Activated naive CD8-positive, alpha-beta T cell (primary cell): Measurements from ENCODE around the gene AGPAT3.
A peak's percentile ranks its signal among the peaks of the same experiment; 100 is the strongest.

Source experiments
- H3K27ac Mint-ChIP-seq: one replicate; pipeline ENCODE4 v1.8.0; 2021; ENCODE audit warnings: mixed read lengths
- H3K27me3 Mint-ChIP-seq: one replicate; pipeline ENCODE4 v1.8.0; 2021; ENCODE audit warnings: mixed read lengths
- H3K36me3 Mint-ChIP-seq: one replicate; pipeline ENCODE4 v1.8.0; 2021; ENCODE audit warnings: mixed read lengths
- H3K4me1 Mint-ChIP-seq: one replicate; pipeline ENCODE4 v1.8.0; 2021; ENCODE audit warnings: low read depth, mixed read lengths
- H3K4me3 Mint-ChIP-seq: one replicate; pipeline ENCODE4 v1.8.0; 2021; ENCODE audit warnings: mild to moderate bottlenecking, mixed read lengths
- H3K9me3 Mint-ChIP-seq: one replicate; pipeline ENCODE4 v1.8.0; 2021; ENCODE audit warnings: low read depth, mixed read lengths

The AGPAT3 gene

DNA sequence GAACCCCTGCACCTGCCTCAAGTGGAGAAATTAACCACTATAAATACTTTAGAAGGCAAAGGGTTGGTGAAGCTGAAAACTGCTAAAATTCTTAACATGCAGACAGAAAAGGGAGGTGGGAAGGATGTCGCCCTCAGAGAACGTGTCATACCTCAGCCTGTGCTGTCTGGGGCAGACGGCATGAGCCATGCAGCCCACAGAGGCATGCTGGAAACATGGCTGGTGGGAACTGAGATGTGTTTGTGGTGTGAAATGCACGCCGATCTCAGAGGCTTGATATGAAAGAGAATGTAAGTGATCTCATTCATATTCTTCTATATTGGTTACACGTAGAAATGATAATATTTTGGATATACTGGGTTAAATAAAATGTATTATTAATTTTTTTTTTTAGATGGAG lies 16.3 kb downstream of the AGPAT3 start:
- Mint-ChIP-seq H3K36me3 (peaks cover 5% of the 10 kb centered on the region), H3K27me3 (no peaks in the 10 kb centered on the region), H3K9me3 (no peaks in the 10 kb centered on the region), H3K4me1 (peaks cover 55% of the 10 kb centered on the region), H3K27ac (peak overlapping the region; percentile 65), H3K4me3 (no peak overlapping the region)

DNA sequence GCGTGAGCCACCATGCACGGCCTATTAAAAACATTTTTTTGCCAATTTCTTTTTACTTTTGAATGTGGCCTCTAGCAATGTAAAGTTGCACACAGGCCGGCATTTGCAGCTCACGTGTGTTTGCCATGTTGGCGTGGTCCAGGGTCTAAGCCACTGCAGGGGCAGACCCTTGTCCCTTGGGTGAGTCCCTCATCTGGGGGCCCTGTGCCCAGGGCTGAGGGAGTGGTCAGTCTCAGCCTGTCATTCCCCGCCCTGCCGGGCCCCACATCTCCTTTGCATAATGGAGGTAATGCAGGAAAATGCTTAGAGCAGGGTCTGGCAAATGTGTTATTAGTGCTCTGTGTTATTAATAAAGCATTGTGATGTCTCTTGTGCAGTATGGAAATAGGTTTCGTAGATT lies 16.9 kb downstream of the AGPAT3 start:
- H3K36me3 Mint-ChIP-seq = peaks cover 7% of the 10 kb centered on the region
- no peak overlapping the region for H3K27ac Mint-ChIP-seq
- no peaks in the 10 kb centered on the region for H3K27me3 Mint-ChIP-seq
- no peak overlapping the region for H3K4me3 Mint-ChIP-seq
- peaks cover 55% of the 10 kb centered on the region for H3K4me1 Mint-ChIP-seq
- no peaks in the 10 kb centered on the region for H3K9me3 Mint-ChIP-seq

DNA sequence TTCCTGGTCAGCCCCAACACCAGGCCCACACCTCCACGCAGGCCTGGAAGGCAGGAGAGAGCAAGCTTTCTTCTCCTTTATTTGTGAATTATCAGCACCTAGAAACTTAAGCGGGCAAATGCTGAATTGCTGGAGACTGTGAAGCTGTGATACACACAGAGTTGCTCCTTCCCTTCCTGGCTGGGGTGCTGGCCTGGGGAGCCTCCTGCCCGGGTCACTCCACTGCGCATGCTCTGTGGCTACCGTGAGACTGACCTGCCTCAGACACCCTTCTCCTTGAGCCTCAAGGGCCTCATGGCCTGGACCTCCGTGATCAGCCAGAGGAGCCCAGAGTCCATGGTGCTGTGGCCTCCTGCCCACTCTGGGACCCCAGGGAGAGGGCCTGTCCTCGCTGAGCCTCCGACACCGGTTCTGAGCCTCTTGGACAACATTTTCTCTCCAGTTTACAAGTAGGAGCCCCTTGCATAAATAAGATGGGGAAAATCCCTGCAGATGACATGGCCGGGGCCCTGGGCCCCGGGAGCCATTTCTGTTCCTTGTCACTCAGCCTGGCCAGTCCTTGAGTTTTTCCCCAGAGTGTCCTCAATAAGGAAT lies 18.0 kb downstream of the AGPAT3 start:
- no peaks in the 10 kb centered on the region for H3K9me3 Mint-ChIP-seq
- no peak overlapping the region for H3K27ac Mint-ChIP-seq
- peaks cover 6% of the 10 kb centered on the region for H3K36me3 Mint-ChIP-seq
- H3K27me3 Mint-ChIP-seq = no peaks in the 10 kb centered on the region
- H3K4me1 Mint-ChIP-seq = peaks cover 53% of the 10 kb centered on the region
- H3K4me3 Mint-ChIP-seq = no peak overlapping the region

DNA sequence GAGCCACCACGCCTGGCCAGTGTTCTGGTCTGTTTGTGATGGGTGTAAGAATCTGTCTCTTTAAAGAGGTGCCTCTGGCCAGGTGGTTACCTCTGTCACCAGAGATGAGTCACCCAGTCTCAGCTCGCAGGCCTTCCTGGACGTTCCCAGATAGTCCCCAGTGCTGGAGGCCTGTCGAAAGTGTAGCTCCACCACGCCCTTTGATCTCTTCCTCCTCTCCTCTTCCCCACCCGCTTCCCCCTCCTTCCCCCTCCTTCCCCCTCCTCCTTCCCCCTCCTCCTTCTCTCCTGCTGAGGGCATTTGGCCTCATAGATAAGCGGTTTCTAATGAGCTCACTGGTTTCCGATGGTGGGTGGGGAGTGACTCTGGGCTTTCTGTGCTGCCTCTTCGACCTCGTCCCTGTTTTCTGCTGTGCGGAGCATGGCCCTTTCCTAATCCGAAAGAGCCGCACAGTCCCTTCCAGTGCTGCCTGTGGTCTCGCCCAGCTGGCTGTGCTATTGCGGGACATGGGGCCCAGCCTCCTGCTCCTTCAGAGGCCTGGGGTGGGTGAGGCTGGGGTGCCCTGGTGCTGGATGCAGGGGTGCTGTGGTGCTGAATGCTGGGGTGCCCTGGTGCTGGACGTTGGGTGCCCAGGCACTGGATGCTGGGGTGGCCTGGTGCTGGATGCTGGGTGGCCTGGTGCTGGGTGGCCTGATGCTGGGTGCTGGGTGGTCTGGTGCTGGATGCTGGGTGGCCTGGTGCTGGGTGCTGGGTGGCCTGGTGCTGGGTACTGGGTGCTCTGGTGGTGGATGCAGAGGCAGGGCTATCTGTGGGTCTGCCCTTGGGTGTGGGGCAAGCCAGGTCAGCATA lies 19.2 kb downstream of the AGPAT3 start:
- no peaks in the 10 kb centered on the region for H3K27me3 Mint-ChIP-seq
- H3K9me3 Mint-ChIP-seq = no peaks in the 10 kb centered on the region
- peaks cover 2% of the 10 kb centered on the region for H3K36me3 Mint-ChIP-seq
- peak overlapping the region; percentile 61 for H3K27ac Mint-ChIP-seq
- H3K4me3 Mint-ChIP-seq = no peak overlapping the region
- H3K4me1 Mint-ChIP-seq = peaks cover 55% of the 10 kb centered on the region

DNA sequence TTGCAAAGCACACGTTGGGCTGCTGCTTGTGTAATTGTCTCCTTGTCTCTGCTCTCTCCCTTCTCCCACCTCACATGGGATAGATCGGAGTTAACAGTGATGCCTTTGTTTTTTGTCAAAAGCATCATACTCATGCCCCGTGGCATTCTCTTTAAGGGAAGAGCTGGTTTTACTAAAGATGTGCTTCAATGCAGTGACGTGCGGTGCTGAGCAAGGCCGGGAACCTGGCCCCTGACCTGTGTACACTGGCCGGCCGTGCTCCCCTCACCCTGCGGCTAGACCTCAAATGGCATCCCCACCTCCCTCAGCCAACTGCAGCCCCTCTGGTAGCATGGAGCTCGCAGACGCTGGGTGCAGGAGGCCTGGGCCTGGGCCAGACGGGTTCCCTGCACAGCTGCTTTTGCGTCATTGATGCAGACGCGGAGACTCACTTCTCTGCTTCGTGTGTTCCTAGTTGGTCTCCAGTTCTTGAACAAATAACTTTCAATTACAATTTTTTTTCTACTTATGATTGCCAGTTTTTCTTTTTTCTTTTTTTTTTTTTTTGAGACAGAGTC lies 19.9 kb downstream of the AGPAT3 start:
- peak overlapping the region; percentile 61 for H3K27ac Mint-ChIP-seq
- H3K4me1 Mint-ChIP-seq = peaks cover 57% of the 10 kb centered on the region
- peaks cover 4% of the 10 kb centered on the region for H3K36me3 Mint-ChIP-seq
- H3K4me3 Mint-ChIP-seq = no peak overlapping the region
- H3K9me3 Mint-ChIP-seq = no peaks in the 10 kb centered on the region
- no peaks in the 10 kb centered on the region for H3K27me3 Mint-ChIP-seq

DNA sequence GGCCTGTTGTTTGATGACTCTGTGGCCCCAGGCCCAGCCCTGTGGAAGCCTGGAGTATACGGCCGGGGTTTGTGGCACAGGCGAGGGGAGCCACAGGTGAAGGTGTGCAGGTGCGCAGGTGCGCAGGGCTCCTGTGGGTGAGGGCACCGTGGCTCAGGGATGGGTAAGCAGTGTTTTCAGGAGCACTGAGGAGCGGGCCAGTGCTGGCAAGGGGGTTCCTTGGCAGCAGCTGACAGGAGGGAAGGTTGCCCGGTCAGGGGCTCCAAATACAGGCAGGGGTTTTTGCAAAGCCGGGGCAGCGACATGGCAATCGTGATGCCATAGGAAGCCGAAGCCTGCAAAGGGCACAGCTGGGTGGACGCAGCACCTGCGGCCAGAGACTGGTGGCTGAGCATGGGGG lies 20.7 kb downstream of the AGPAT3 start:
- Mint-ChIP-seq H3K27me3 (no peaks in the 10 kb centered on the region), H3K36me3 (peaks cover 5% of the 10 kb centered on the region), H3K9me3 (no peaks in the 10 kb centered on the region), H3K4me3 (no peak overlapping the region), H3K27ac (no peak overlapping the region), H3K4me1 (peaks cover 53% of the 10 kb centered on the region)

DNA sequence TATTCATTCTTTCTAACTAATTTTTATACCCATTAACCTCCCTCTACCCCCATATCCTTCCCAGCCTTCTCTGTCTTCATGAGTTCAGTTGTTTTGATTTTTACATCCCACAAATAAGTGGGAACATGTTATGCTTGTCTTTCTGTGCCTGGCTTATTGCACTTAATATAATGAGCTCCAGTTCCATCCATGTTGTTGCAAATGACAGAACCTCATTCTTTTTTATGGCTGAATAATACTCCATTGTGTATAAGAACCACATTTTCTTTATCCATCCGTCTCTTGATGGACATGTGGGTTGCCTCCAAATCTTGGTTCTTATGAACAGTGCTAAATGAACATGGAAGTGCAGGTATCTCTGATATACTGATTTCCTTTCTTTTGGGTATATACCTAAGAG lies 21.5 kb downstream of the AGPAT3 start:
- Mint-ChIP-seq H3K27ac (no peak overlapping the region), H3K4me1 (peaks cover 46% of the 10 kb centered on the region), H3K4me3 (no peak overlapping the region), H3K27me3 (no peaks in the 10 kb centered on the region), H3K9me3 (no peaks in the 10 kb centered on the region), H3K36me3 (peaks cover 5% of the 10 kb centered on the region)

DNA sequence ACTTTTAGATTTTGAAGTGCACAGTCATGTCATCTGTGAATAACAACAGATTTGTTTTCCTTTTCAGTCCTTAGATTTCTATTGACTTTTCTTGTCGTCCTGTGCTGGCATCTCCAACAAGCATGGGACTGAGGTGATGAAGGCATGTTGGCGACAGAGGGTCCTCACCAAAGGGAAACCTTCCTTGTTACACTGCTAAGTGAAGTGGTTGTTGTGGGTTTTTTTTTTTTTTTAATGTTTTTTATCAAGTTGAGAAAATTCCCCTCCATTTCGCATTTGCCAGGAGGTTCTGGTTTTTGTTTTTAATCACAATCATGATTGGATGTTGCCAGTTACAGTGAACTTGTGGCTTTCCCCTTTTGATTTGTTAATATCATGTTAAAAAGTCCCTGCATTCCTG lies 24.0 kb downstream of the AGPAT3 start:
- Mint-ChIP-seq H3K27ac (no peak overlapping the region), H3K9me3 (no peaks in the 10 kb centered on the region), H3K27me3 (no peaks in the 10 kb centered on the region), H3K4me1 (peaks cover 50% of the 10 kb centered on the region), H3K36me3 (peaks cover 11% of the 10 kb centered on the region), H3K4me3 (no peak overlapping the region)

DNA sequence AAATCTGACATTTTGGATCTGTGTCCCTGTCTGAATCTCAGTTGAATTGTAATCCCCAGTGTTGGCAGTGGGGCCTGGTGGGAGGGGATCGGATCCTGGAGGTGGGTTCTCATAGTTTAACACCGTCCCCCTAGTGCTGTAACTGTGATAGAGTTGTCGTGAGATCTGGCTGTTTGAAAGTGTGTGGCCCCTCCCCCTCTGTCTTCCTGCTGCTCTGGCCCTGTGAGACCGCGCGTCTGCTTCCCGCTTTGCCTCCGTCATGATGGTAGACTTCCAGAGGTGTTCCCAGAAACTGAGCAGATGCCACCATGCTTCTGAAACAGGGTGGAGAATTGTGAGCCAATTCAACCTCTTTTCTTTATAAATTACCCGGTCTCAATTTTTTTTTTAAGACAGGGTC lies 25.0 kb downstream of the AGPAT3 start:
- Mint-ChIP-seq H3K4me3 (peak overlapping the region; percentile 7), H3K27me3 (no peaks in the 10 kb centered on the region), H3K27ac (peak overlapping the region; percentile 54), H3K9me3 (no peaks in the 10 kb centered on the region), H3K4me1 (peaks cover 50% of the 10 kb centered on the region), H3K36me3 (peaks cover 11% of the 10 kb centered on the region)

DNA sequence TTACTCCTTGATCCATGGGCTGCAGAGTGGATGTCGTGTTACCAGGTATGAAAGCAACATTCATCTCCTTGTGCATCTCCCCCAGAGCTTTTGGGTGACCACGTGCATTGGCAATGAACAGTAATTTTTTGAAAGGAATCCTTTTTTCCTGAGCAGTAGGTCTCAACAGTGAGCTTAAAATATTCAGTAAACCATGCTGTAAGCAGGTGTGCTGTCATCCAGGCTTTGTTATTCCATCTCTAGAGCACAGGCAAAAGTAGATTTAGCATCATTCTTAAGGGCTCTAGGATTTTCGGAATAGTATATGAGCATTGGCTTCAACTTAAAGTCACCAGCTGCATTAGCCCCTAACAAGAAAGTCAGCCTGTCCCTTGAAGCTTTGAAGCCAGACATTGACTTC lies 27.3 kb downstream of the AGPAT3 start:
- no peak overlapping the region for H3K27ac Mint-ChIP-seq
- H3K4me3 Mint-ChIP-seq = no peak overlapping the region
- H3K36me3 Mint-ChIP-seq = peaks cover 9% of the 10 kb centered on the region
- peaks cover 52% of the 10 kb centered on the region for H3K4me1 Mint-ChIP-seq
- no peaks in the 10 kb centered on the region for H3K9me3 Mint-ChIP-seq
- no peaks in the 10 kb centered on the region for H3K27me3 Mint-ChIP-seq

DNA sequence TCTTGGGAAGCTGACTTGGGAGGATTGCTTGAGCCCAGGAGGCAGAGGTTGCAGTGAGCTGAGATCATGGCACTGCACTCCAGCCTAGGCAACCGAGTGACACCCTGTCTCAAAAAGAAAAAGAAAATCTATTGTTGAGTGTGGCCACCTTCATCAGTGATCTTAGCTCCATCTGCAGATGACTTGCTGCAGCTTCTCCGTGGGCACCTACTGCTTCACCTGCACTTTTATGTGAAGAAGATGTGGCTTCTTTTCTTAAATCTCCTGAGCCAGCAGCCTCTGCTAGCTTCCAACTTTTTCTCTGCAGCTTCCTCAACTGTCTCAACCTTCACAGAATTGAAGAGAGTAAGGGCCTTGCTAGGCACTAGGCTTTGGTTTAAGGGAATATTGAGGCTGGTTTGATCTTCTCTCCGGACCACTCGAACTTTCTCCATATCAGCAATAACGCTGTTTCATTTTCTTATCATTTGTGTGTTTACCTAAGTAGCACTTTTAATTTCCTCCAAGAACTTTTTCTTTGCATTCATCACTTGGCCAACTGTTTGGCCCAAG lies 28.0 kb downstream of the AGPAT3 start:
- peak overlapping the region; percentile 93 for H3K27ac Mint-ChIP-seq
- peaks cover 9% of the 10 kb centered on the region for H3K36me3 Mint-ChIP-seq
- H3K4me3 Mint-ChIP-seq = peak overlapping the region; percentile 84
- no peaks in the 10 kb centered on the region for H3K9me3 Mint-ChIP-seq
- H3K27me3 Mint-ChIP-seq = no peaks in the 10 kb centered on the region
- peaks cover 52% of the 10 kb centered on the region for H3K4me1 Mint-ChIP-seq

DNA sequence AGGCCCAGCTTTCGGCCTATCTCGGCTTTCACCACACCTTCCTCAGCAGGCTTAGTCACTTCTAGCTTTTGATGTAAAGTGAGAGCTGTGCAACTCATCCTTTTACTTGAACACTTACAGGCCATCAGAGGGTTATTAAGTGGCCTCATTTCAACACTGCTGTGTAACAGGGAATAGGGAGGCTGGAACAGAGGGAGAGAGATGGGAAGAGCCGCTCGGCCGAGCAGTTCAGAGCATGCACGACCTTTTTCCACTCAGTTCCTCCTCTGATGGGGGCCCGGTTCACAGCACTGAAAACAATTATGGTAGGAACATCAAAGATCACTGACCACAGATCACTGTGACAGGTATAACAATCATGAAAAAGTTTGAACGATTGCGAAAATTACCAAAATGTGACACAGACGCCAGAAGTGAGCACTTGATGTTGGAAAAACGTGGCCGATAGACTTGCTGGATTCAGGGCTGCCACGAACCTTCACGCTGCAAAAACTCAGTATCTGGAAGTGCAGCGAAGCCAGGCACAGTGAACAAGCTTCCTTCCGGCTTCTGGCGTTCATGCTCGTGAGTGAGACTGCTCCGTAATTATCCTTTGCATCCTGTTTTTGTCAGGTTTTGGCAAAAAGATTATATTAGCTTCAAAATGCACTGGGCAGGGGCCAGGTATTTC lies 28.6 kb downstream of the AGPAT3 start:
- Mint-ChIP-seq H3K27ac (peak overlapping the region; percentile 93), H3K4me3 (peak overlapping the region; percentile 84), H3K36me3 (peaks cover 12% of the 10 kb centered on the region), H3K4me1 (peaks cover 49% of the 10 kb centered on the region), H3K27me3 (no peaks in the 10 kb centered on the region), H3K9me3 (no peaks in the 10 kb centered on the region)

DNA sequence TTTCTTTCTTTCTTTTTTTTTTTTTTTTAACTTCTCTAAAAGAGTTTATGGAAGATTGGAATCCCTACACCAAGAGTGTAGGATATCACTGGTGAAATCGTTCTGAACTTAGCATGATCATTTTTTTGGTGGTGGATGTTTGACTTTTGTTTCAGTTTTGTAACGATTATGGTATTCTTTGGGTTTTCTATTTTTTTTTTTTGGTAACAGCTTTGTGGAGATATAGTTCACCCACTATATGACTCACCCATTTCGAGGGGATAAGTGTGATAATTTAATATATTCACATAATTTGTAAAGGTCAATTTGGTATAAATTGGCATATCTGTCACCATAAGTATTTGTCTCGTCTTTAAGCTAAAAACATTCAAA lies 29.2 kb downstream of the AGPAT3 start:
- Mint-ChIP-seq H3K4me1 (peaks cover 45% of the 10 kb centered on the region), H3K27me3 (no peaks in the 10 kb centered on the region), H3K4me3 (peak overlapping the region; percentile 84), H3K27ac (peak overlapping the region; percentile 93), H3K36me3 (peaks cover 13% of the 10 kb centered on the region), H3K9me3 (no peaks in the 10 kb centered on the region)

DNA sequence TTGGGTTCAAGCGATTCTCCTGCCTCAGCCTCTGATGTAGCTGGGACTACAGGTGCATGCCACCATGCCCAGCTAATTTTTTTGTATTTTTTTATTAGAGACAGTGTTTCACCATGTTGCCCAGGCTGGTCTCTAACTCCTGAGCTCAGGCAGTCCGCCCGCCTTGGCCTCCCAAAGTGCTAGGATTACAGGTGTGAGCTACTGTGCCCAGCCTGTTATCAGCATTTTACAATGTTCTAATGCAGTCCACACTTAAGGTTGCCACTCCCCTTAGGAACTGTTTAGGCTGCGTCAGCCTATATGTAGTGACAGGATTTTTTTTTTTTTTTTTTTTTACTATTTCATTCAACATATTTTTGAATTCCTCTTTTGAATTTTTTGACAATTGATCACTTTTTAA lies 30.2 kb downstream of the AGPAT3 start:
- Mint-ChIP-seq H3K36me3 (peaks cover 11% of the 10 kb centered on the region), H3K27me3 (no peaks in the 10 kb centered on the region), H3K4me3 (no peak overlapping the region), H3K4me1 (peaks cover 40% of the 10 kb centered on the region), H3K9me3 (no peaks in the 10 kb centered on the region), H3K27ac (no peak overlapping the region)
